IPS DF 6.9 (cell line): ENCODE results near the gene TCF20.

Experiments
- DNase-seq: peaks from one replicate; pipeline ENCODE4 v3.0.0-alpha.2; 2013; ENCODE audit warnings: low read depth, low spot score
- H3K27ac ChIP-seq: one replicate; pipeline ENCODE4 v1.5.1; 2013; ENCODE audit warnings: low read length, control low read depth
- H3K27me3 ChIP-seq: 2 replicates; pipeline ENCODE4 v1.6.1; 2013; ENCODE audit warnings: mild to moderate bottlenecking, low read length; ENCODE audit not compliant: control insufficient read depth, insufficient read depth
- H3K36me3 ChIP-seq: 2 replicates; pipeline ENCODE4 v1.6.1; 2013; ENCODE audit warnings: low read length; ENCODE audit not compliant: control insufficient read depth, insufficient read depth
- H3K4me1 ChIP-seq: 2 replicates; pipeline ENCODE4 v1.6.1; 2013; ENCODE audit warnings: low read length; ENCODE audit not compliant: control insufficient read depth, insufficient read depth
- H3K4me3 ChIP-seq: 2 replicates; pipeline ENCODE4 v1.5.1; 2013; ENCODE audit warnings: mild to moderate bottlenecking, low read length
- H3K9me3 ChIP-seq: 2 replicates; pipeline ENCODE4 v1.6.1; 2013; ENCODE audit warnings: low read length, inconsistent platforms; ENCODE audit not compliant: control insufficient read depth, insufficient read depth
- WGBS: extraction: QIAGEN DNeasy Blood & Tissue Kit; methylation state at CpG from one replicate; pipeline ENCODE4 v1.1.7; 2013; ENCODE audit warnings: mixed read lengths, missing lambda C conversion rate; ENCODE audit not compliant: insufficient read length, insufficient coverage; 5-methylcytosine and 5-hydroxymethylcytosine counted together

Gene TCF20

DNA sequence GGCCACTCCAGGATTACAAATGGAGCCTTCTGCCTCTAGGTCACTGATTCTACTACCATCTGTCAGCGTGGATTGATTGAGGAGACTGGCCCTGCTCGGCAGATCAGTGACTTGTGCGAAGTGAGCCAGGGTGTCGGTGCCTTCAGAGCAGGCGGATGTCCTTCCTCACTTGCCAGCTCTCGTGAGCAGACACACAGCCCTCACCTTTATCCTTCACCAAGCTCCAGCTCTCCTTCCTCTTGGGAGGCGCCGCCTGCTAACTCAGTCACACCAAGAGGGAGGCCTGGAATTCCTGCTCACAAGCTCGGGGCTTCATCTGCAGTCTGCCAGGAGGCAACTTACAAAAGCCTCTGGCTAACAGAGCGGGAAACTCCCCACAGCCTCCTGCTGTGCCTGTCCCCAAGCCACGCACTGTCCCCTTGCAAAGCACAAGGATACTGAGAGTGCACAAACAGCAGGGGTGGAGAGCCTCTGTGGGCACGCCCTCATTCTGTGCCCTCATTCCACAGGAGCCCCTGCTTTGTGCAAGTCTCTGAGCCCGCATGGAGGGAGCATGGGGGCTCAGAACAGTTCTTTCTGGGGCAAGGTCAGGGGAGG is 3.5 kb upstream of the TCF20 start:
- Histone ChIP-seq H3K27ac (no peak overlapping the region), H3K27me3 (no peaks in the 10 kb centered on the region), H3K36me3 (no peaks in the 10 kb centered on the region), H3K4me3 (no peak overlapping the region), H3K4me1 (peaks cover 10% of the 10 kb centered on the region), H3K9me3 (no peaks in the 10 kb centered on the region)
- WGBS = no CpG with 5 or more reads among the region's 13 CpGs
- DNase-seq = no peak

DNA sequence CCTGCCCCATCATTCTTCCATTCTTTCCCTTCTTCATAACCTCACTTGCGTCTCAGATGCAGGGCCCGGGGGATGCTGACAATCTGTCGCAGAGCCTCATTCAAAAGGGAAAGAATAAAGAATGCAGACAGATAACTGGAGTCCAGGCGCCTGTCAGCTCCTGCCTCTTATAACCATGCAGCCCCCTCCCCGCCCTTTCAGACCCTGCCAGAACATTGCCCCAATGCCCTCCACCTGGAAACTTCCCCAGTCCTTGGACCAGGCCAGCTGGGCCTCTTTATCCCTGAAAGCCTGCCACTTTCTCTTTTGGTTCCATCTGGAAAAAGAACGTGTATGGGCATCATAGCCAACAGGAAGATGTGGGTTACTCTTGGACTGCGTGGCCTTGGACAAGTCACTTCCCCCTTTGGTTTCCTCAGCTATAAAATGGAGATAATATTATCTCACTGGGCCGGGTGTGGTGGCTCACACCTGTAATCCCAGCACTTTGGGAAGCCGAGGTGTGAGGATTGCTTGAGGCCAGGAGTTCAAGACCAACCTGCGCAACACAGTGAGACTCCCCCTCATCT is 2.1 kb upstream of the TCF20 start:
- no peaks in the 10 kb centered on the region for H3K36me3 ChIP-seq
- no peak overlapping the region for H3K4me3 ChIP-seq
- no peak overlapping the region for H3K27ac ChIP-seq
- peaks cover 10% of the 10 kb centered on the region for H3K4me1 ChIP-seq
- no peaks in the 10 kb centered on the region for H3K9me3 ChIP-seq
- WGBS = no CpG with 5 or more reads among the region's 10 CpGs
- DNase-seq = no peak
- H3K27me3 ChIP-seq = no peaks in the 10 kb centered on the region

DNA sequence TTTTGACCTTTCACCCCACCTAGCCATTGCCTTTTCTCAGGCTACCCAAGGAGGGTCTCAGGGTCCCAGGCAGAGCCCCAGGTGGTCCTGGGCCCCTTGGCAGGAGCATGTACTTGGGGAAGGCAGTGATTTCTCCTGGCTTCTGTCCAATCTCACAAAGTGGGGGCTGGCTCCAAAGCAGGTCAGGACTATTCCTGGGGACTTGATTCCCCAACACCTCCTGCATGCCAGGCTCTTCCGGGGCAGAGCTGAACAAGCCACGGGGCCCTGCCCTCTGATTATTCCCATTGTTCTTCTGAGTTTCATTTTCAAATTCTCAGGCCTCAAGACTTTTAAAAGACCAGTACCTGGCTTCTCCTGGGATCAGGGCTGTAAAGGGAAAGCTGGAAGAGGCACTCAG is 1.5 kb upstream of the TCF20 start:
- no peak overlapping the region for H3K4me3 ChIP-seq
- no peak overlapping the region for H3K27ac ChIP-seq
- H3K9me3 ChIP-seq = no peaks in the 10 kb centered on the region
- peaks cover 10% of the 10 kb centered on the region for H3K4me1 ChIP-seq
- WGBS = no CpG with 5 or more reads among the region's 2 CpGs
- no peak for DNase-seq
- H3K27me3 ChIP-seq = no peaks in the 10 kb centered on the region
- no peaks in the 10 kb centered on the region for H3K36me3 ChIP-seq

DNA sequence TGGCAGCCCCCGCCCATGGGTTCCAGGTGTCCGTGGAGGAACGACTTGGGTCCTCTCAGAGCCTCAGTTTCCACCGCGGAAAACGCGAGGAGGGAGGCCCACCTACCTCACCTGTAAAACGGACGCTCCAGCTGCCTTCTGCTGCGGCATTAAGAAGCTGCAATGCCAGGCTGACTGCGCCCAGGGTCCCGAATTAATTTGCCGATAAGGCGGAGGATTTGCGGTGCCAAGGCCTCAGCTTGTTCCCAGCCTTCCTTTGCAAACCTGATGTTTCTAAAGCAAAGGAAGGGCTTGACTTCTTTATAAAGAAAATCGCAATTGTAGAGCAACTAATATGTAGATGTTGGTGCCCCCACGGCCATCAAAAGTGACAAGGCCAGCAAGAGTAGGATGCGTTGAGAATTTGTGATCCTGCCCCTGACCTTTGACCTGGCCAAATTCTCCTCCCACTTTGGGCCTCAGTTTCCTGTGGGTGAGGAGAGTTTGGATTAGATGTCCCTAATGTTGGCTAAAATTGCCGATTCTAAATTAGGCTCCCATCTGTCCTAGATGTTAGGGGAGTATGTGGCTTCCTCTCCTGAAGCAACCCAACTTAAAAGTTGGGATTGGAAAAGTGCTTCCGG is 849 bp upstream of the TCF20 start:
- Histone ChIP-seq H3K27me3 (no peaks in the 10 kb centered on the region), H3K27ac (no peak overlapping the region), H3K9me3 (no peaks in the 10 kb centered on the region), H3K36me3 (no peaks in the 10 kb centered on the region), H3K4me1 (peaks cover 10% of the 10 kb centered on the region), H3K4me3 (no peak overlapping the region; the same call in 1 of the 2 replicates)
- no peak for DNase-seq
- no CpG with 5 or more reads among the region's 20 CpGs for WGBS

DNA sequence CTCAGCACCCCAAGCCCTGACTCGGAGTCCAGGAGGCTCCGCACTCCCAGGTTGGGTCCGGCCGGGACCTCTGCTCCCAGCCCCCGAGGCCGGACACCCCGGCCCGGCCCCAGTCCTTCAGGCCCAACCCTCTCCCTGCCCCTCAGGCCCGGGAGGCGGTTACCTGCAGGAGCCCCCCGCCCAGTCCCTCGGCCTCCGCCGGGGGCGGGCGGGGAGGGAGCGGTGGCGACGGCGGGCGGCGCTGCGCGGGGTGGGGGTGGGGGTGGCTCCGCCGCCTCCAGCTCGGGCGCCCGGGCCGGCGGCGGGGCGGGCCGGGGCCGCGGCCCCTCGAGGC is 310 bp downstream of the TCF20 start:
- WGBS = no CpG with 5 or more reads among the region's 37 CpGs
- Histone ChIP-seq H3K27me3 (no peaks in the 10 kb centered on the region), H3K4me3 (peak overlapping the region; percentile 74), H3K27ac (no peak overlapping the region), H3K36me3 (no peaks in the 10 kb centered on the region), H3K9me3 (no peaks in the 10 kb centered on the region), H3K4me1 (peaks cover 5% of the 10 kb centered on the region; the same call in 1 of the 2 replicates)
- DNase-seq = no peak

DNA sequence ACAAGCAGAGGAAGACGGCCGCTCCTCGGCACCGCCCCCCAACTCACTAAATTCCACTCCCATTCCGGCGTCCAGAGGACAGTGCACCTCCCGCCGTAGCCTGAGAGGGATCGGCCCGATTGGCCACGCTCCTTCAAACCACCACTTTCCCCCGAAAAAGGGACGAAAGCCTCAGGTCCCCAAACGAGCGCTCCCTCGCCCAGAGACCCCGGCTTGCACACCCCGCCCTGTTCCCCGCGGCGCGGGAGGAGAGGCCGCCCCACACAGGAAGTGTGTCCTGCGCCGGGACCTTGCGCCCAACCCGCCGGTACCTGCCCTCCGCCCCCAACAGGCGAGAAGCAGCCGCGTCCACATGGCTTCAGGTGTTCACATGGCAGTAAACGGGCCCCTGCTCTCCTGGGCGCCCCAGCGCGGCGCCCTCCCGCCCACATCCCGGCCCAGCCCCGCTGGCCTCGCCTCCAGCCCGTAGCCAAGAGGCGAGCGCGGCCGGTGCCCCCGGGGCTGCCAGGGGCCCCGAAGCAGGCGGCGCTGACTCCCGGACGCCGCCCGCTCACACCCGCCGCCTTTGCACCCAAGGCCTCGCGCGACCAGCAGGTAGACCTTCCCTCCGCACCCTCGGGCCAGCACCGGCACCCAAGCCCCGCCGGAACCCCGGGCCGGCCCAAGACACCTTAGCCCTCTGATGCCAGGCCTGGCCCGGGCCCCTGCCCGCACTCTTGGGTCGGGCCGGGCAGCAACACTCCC is 849 bp downstream of the TCF20 start:
- Histone ChIP-seq H3K27ac (no peak overlapping the region), H3K4me3 (peak overlapping the region; percentile 74), H3K36me3 (no peaks in the 10 kb centered on the region), H3K27me3 (no peaks in the 10 kb centered on the region), H3K4me1 (peaks cover 5% of the 10 kb centered on the region; the same call in 1 of the 2 replicates), H3K9me3 (no peaks in the 10 kb centered on the region)
- no CpG with 5 or more reads among the region's 70 CpGs for WGBS
- DNase-seq = no peak

DNA sequence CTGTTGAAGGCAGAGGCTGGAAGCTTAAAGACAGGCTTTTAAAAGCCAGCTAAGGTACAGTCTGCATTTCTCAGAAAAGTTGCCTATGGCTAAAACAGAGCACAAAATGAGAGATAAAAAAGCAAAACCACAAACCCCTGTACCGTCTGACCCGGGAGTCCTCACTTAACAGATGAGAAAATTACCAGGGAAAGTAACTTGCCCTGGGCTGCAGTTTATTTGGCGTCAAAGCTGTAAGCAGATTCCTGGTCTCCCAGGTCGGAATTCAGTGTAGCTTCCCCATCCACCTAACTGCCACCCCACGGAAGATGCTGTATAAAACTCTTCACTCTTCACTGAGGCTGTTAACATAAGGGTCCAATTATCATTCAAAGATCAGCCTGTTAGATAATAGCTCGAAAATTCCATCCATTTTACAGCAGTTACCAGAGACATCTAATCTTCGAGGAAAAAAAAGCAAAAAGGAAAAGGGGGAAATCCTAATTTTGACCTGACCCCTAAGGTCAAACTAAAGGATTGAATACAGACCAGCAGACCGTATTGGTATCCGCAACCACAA is 1.5 kb downstream of the TCF20 start:
- no peak for DNase-seq
- Histone ChIP-seq H3K4me3 (peak overlapping the region; percentile 74; the same call in 1 of the 2 replicates), H3K9me3 (no peaks in the 10 kb centered on the region), H3K36me3 (no peaks in the 10 kb centered on the region), H3K27ac (no peak overlapping the region), H3K27me3 (no peaks in the 10 kb centered on the region), H3K4me1 (peaks cover 5% of the 10 kb centered on the region; the same call in 1 of the 2 replicates)
- no CpG with 5 or more reads among the region's 9 CpGs for WGBS

DNA sequence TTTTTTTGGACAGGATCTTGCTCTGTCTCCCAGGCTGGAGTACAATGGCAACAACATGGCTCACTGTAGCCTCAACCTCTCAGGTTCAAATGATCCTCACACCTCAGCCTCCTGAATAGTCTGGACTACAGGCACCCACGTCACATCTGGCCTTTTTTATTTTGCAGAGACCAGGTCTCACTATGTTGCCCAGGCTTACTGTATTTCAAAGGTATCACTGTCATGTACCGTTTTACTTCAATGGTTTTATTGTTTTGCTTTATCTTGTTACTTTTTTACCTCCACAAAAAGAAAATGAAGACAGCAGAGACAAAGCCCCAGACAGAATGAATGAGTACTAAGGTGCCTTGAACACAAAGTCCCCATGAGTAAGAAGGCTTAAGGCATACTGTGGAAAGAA is 5.1 kb downstream of the TCF20 start:
- Histone ChIP-seq H3K27ac (no peak overlapping the region), H3K27me3 (peaks cover 4% of the 10 kb centered on the region; the same call in 1 of the 2 replicates), H3K36me3 (no peaks in the 10 kb centered on the region), H3K4me1 (no peaks in the 10 kb centered on the region; the same call in 1 of the 2 replicates), H3K9me3 (no peaks in the 10 kb centered on the region), H3K4me3 (no peak overlapping the region)
- WGBS = no CpG with 5 or more reads among the region's 2 CpGs
- DNase-seq = no peak

DNA sequence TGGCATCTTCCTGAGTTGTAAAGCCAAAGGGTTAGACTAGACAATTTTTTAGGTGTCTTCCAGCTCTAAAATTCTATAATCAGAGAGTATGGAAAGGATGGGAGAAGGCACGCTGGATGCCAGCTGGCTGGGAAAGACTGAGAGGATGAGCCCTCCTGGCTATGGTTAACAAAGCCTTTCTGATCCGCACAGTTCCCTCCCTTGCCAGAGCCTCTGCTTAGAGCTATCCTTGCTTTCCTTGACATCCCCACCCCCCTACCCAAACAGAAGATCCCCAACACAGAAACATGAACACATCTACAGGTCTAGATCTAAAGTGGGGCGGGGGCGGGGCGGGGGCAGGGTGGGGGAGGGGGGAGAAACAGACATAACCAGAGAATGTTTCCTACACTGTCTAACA is 6.5 kb downstream of the TCF20 start:
- Histone ChIP-seq H3K27me3 (peaks cover 4% of the 10 kb centered on the region; the same call in 1 of the 2 replicates), H3K4me3 (no peak overlapping the region), H3K9me3 (no peaks in the 10 kb centered on the region), H3K4me1 (no peaks in the 10 kb centered on the region; the same call in 1 of the 2 replicates), H3K36me3 (no peaks in the 10 kb centered on the region), H3K27ac (no peak overlapping the region)
- no CpG with 5 or more reads among the region's 5 CpGs for WGBS
- DNase-seq = no peak

DNA sequence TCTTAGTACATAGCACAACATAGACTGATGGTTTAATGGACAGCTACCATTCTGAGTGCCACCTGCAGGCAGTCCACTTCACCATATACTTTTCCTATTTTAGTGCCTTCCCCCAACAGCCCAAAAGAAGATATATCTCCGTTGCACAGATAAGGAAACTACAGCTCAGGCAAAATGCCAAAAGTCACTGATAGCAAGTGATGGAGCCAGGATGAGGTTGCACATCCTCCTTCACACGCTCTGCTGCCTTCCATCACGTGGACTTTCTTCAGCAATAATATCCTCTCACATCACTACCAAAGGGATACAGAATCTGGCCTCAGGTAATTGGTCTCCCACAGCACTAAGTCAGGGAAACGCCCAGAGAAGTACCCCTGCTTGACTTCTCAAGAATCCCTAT is 7.5 kb downstream of the TCF20 start:
- DNase-seq = no peak
- H3K4me3 ChIP-seq = no peak overlapping the region
- peaks cover 7% of the 10 kb centered on the region; the same call in 1 of the 2 replicates for H3K27me3 ChIP-seq
- H3K27ac ChIP-seq = no peak overlapping the region
- no peaks in the 10 kb centered on the region for H3K9me3 ChIP-seq
- no peaks in the 10 kb centered on the region for H3K36me3 ChIP-seq
- H3K4me1 ChIP-seq = no peaks in the 10 kb centered on the region; the same call in 1 of the 2 replicates
- no CpG with 5 or more reads among the region's 4 CpGs for whole genome bisulfite sequencing
